Measurements from ENCODE around the gene STX1A. TPM values are rescaled to one million over a fixed set of nuclear protein-coding genes. Genes with fewer than 3 reads are reported as not detected.
A peak's percentile ranks its signal among the peaks of the same experiment; 100 is the strongest.

STX1A gene
- total and polyA plus RNA-seq, 2 of the 13 experiments (the other 11 are each of a cell fraction or from before 2014, with no cell fraction given): 6.1 to 12.2 TPM

- no peak for TF ChIP-seq DZIP1 (CRISPR knock-in tag; IDR thresholded peaks at IDR 0.05)
- no peak for TF ChIP-seq FOXP4 (CRISPR knock-in tag; IDR thresholded peaks at IDR 0.05)
- TF ChIP-seq ZNF792 (CRISPR knock-in tag; IDR thresholded peaks at IDR 0.05): no peak
- TF ChIP-seq PBX2 (CRISPR knock-in tag; IDR thresholded peaks at IDR 0.05): no peak
- no peak for TF ChIP-seq HMGA1 (CRISPR knock-in tag; conservative IDR thresholded peaks at IDR 0.05)
- no peak for TF ChIP-seq HNF4G (IDR thresholded peaks at IDR 0.05; ENCODE audit: borderline replicate concordance, low read depth, low read length)
- no peak for TF ChIP-seq HNF4G (CRISPR knock-in tag; IDR thresholded peaks at IDR 0.05; ENCODE audit: borderline replicate concordance, low read depth)
- TF ChIP-seq ZNF362 (CRISPR knock-in tag; IDR thresholded peaks at IDR 0.05; ENCODE audit: borderline replicate concordance): no peak
- no peak for TF ChIP-seq PTBP1 (IDR thresholded peaks at IDR 0.05; ENCODE audit: low read depth, low read length, poor library complexity, severe bottlenecking)
- TF ChIP-seq YEATS2 (CRISPR knock-in tag; IDR thresholded peaks at IDR 0.05; ENCODE audit: borderline replicate concordance): peak; percentile 30; the same call in 1 of the 2 replicates
- peak; percentile 12; the same call in 1 of the 2 replicates for TF ChIP-seq ZNF263 (CRISPR knock-in tag; IDR thresholded peaks at IDR 0.05)
- TF ChIP-seq ZBTB20 (CRISPR knock-in tag; IDR thresholded peaks at IDR 0.05; ENCODE audit: borderline replicate concordance, low read depth): no peak
- TF ChIP-seq HDAC1 (CRISPR knock-in tag; IDR thresholded peaks at IDR 0.05): peak; percentile 81
- peak; percentile 51; the same call in 1 of the 2 replicates for TF ChIP-seq ZNF230 (CRISPR knock-in tag; IDR thresholded peaks at IDR 0.05)
- TF ChIP-seq ZNF329 (CRISPR knock-in tag; IDR thresholded peaks at IDR 0.05; ENCODE audit: low read depth): peak; percentile 11; the same call in 1 of the 2 replicates
- TF ChIP-seq ZNF607 (CRISPR knock-in tag; IDR thresholded peaks at IDR 0.05; ENCODE audit: borderline replicate concordance): peak; percentile 54; the same call in 1 of the 2 replicates
- peak; percentile 79 for TF ChIP-seq RBFOX2 (IDR thresholded peaks at IDR 0.05; ENCODE audit: low read depth, low read length)
- TF ChIP-seq ZNF619 (CRISPR knock-in tag; IDR thresholded peaks at IDR 0.05): peak; percentile 55; the same call in 1 of the 2 replicates
- TF ChIP-seq ZNF790 (CRISPR knock-in tag; IDR thresholded peaks at IDR 0.05; ENCODE audit: borderline replicate concordance): peak; percentile 59; the same call in 1 of the 2 replicates
- TF ChIP-seq ZNF704 (CRISPR knock-in tag; IDR thresholded peaks at IDR 0.05; ENCODE audit: borderline replicate concordance): no peak; the same call in 1 of the 2 replicates
- no peak for TF ChIP-seq IKZF1 (IDR thresholded peaks at IDR 0.05)
These were observed 36.2 kb downstream of the STX1A start, which contains the start of the genes BUD23 and DNAJC30 (continued) for GRCh38 chr7:73683056-73683787.
